Neural progenitor cell (in vitro differentiated cells): Measurements from ENCODE around the gene LYZL4.

Experiments
- CTCF ChIP-seq: fragments of 200-600 bp; sonication (generic); IDR thresholded peaks from 2 replicates; pipeline ENCODE4 v1.5.1; 2017; ENCODE audit warnings: antibody characterized with exemption, mild to moderate bottlenecking
- EZH2 ChIP-seq: fragments of 200-600 bp; sonication (generic); IDR thresholded peaks from 2 replicates; pipeline ENCODE4 v1.6.1; 2017; ENCODE audit warnings: antibody characterized with exemption, mild to moderate bottlenecking, moderate library complexity

- no peak for TF ChIP-seq CTCF
- TF ChIP-seq EZH2: no peak
Measured at GRCh38 chr3:42381551-42382082, 28.8 kb downstream of the LYZL4 start.
